Mammary epithelial cell (primary cell): ENCODE data around the gene DEFB124.

Experiments used
- EZH2 ChIP-seq: IDR thresholded peaks from 2 replicates; pipeline ENCODE4 v1.6.1; 2012; ENCODE audit warnings: low read length, inconsistent platforms, borderline replicate concordance
- TF ChIP-seq, protein P1 (sequence below), 2 donors: IDR thresholded peaks in 1 of 2; conservative IDR thresholded peaks in 1 of 2; 2 replicates each; pipeline ENCODE4 v1.5.1; 2011 to 2012; ENCODE audit warnings: inconsistent platforms in 2 of 2, low read length in 2 of 2, mild to moderate bottlenecking in 2 of 2, control low read depth in 1 of 2, low read depth in 1 of 2; ENCODE audit not compliant: insufficient read depth in 1 of 2; ENCODE audit errors: extremely low read depth in 1 of 2

DNA sequence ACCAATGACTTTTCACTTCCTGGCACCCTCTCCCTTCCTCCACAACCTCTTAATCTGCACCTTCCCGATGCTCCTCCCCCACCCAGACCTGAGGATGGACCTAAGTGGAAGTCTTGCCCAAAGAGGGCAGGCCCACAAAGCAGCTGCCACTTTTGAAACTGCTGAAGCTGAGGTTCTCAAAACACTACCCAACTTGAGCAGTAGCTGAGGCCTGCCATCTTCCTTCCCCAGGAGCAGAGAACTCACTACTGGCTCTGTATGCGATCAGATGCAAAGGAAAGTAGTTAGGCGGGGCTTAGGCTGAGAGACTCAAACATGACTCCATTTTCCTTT is 40.8 kb upstream of the DEFB124 start:
- no peak for TF ChIP-seq EZH2
- TF ChIP-seq, protein P1, sequence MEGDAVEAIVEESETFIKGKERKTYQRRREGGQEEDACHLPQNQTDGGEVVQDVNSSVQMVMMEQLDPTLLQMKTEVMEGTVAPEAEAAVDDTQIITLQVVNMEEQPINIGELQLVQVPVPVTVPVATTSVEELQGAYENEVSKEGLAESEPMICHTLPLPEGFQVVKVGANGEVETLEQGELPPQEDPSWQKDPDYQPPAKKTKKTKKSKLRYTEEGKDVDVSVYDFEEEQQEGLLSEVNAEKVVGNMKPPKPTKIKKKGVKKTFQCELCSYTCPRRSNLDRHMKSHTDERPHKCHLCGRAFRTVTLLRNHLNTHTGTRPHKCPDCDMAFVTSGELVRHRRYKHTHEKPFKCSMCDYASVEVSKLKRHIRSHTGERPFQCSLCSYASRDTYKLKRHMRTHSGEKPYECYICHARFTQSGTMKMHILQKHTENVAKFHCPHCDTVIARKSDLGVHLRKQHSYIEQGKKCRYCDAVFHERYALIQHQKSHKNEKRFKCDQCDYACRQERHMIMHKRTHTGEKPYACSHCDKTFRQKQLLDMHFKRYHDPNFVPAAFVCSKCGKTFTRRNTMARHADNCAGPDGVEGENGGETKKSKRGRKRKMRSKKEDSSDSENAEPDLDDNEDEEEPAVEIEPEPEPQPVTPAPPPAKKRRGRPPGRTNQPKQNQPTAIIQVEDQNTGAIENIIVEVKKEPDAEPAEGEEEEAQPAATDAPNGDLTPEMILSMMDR (conservative IDR thresholded peaks at IDR 0.05 in 1 of 2, IDR thresholded peaks at IDR 0.05 in 1 of 2; ENCODE audit: extremely low read depth in 1 of 2, insufficient read depth in 1 of 2, low read depth in 1 of 2, low read length in 2 of 2), result no peak
